DMS114 treated with DMSO at 0.1 percent for 48 hours (cell line): Measurements from ENCODE around the gene TMEM178B.

Source experiments
- DNase-seq: peaks from one replicate; lab custom pipeline; 2025; ENCODE audit not compliant: unreplicated experiment; lab: John Stamatoyannopoulos, UW

Gene TMEM178B

GRCh38 chr7:141218941-141219340, 145.1 kb downstream of the TMEM178B start:
- no peak for DNase-seq

- DNase-seq: no peak
Observed at GRCh38 chr7:141220263-141220880, 146.5 kb downstream of the TMEM178B start.

- no peak for DNase-seq
Observed at GRCh38 chr7:141221007-141221612, 147.2 kb downstream of the TMEM178B start.

- DNase-seq: no peak
Observed at GRCh38 chr7:141225916-141226618, 152.2 kb downstream of the TMEM178B start.

- DNase-seq: no peak
Observed at GRCh38 chr7:141227454-141227853, 153.6 kb downstream of the TMEM178B start.

GRCh38 chr7:141228482-141228881, 154.6 kb downstream of the TMEM178B start:
- DNase-seq: no peak

GRCh38 chr7:141231018-141231792, 157.3 kb downstream of the TMEM178B start:
- DNase-seq: peak; percentile 12

GRCh38 chr7:141232286-141233051, 158.6 kb downstream of the TMEM178B start:
- no peak for DNase-seq

GRCh38 chr7:141234335-141235105, 160.7 kb downstream of the TMEM178B start:
- DNase-seq: no peak

- no peak for DNase-seq
Observed at GRCh38 chr7:141235656-141236055, 161.8 kb downstream of the TMEM178B start.

GRCh38 chr7:141238596-141239243, 164.9 kb downstream of the TMEM178B start:
- DNase-seq: no peak

GRCh38 chr7:141239661-141240060, 165.8 kb downstream of the TMEM178B start:
- DNase-seq: no peak

- no peak for DNase-seq
Observed at GRCh38 chr7:141242568-141242967, 168.7 kb downstream of the TMEM178B start.

- DNase-seq: no peak
Observed at GRCh38 chr7:141243368-141243767, 169.5 kb downstream of the TMEM178B start.

GRCh38 chr7:141244435-141244834, 170.6 kb downstream of the TMEM178B start:
- no peak for DNase-seq

- DNase-seq: no peak
Observed at GRCh38 chr7:141246426-141246825, 172.6 kb downstream of the TMEM178B start.

- no peak for DNase-seq
Observed at GRCh38 chr7:141251180-141251579, 177.3 kb downstream of the TMEM178B start.

- no peak for DNase-seq
Observed at GRCh38 chr7:141251957-141252356, 178.1 kb downstream of the TMEM178B start.

- no peak for DNase-seq
Observed at GRCh38 chr7:141257597-141257996, 183.7 kb downstream of the TMEM178B start.

GRCh38 chr7:141258559-141258958, 184.7 kb downstream of the TMEM178B start:
- DNase-seq: no peak
